ES-I3 (cell line): ENCODE results near the gene HSPE1.
"Not testable (repeated sequence)": the region's sequence is repeated elsewhere in the genome, so short reads cannot be mapped to it uniquely, and the experiment has no call there.

Experiments
- H3K36me3 ChIP-seq: 2 replicates; pipeline ENCODE4 v1.6.1; 2013; ENCODE audit warnings: mild to moderate bottlenecking, low read length, control low read depth, moderate library complexity; ENCODE audit not compliant: insufficient read depth
- H3K4me1 ChIP-seq: 2 replicates; pipeline ENCODE4 v1.6.1; 2013; ENCODE audit warnings: mild to moderate bottlenecking, control low read depth, low read length; ENCODE audit not compliant: insufficient read depth
- H3K9ac ChIP-seq: 2 replicates; pipeline ENCODE4 v1.6.1; 2013; ENCODE audit warnings: low read depth, mild to moderate bottlenecking, low read length, moderate library complexity
- H3K9me3 ChIP-seq: 2 replicates; pipeline ENCODE4 v1.6.1; 2013; ENCODE audit warnings: mild to moderate bottlenecking, low read length, moderate library complexity; ENCODE audit not compliant: control insufficient read depth, insufficient read depth

The HSPE1 gene

GRCh38 chr2:197506658-197507057, 6.5 kb downstream of the HSPE1 start:
- Histone ChIP-seq H3K9ac (no peak overlapping the region), H3K4me1 (peaks cover 5% of the 10 kb centered on the region; the same call in 1 of the 2 replicates), H3K36me3 (peaks cover 7% of the 10 kb centered on the region; the same call in 1 of the 2 replicates), H3K9me3 (no peaks in the 10 kb centered on the region)

GRCh38 chr2:197513915-197514314, 13.7 kb downstream of the HSPE1 start:
- Histone ChIP-seq H3K9ac (no peak overlapping the region), H3K4me1 (no peaks in the 10 kb centered on the region), H3K9me3 (no peaks in the 10 kb centered on the region), H3K36me3 (no peaks in the 10 kb centered on the region)

GRCh38 chr2:197514754-197515153, 14.6 kb downstream of the HSPE1 start:
- no peaks in the 10 kb centered on the region for H3K4me1 ChIP-seq
- H3K36me3 ChIP-seq = no peaks in the 10 kb centered on the region
- H3K9me3 ChIP-seq = no peaks in the 10 kb centered on the region
- H3K9ac ChIP-seq = peak overlapping the region; percentile 94; the same call in 1 of the 2 replicates

- no peaks in the 10 kb centered on the region for H3K4me1 ChIP-seq
- H3K9ac ChIP-seq = peak overlapping the region; percentile 94
- H3K36me3 ChIP-seq = no peaks in the 10 kb centered on the region
- H3K9me3 ChIP-seq = 0 out of 2 replicates have a peak, but pooled peaks cover 1% of the 10 kb centered on the region
These were observed 15.1 kb downstream of the HSPE1 start for GRCh38 chr2:197515315-197515738.

- Histone ChIP-seq H3K36me3 (no peaks in the 10 kb centered on the region), H3K9ac (peak within 1 kb of the TSS; percentile 94), H3K9me3 (0 out of 2 replicates have a peak, but pooled peaks cover 4% of the 10 kb centered on the region), H3K4me1 (no peaks in the 10 kb centered on the region)
These were observed 15.7 kb downstream of the HSPE1 start, which contains the start of gene MOB4 for GRCh38 chr2:197515739-197516392. Gene MOB4 (plus strand): TSS chr2:197516066. CDS start chr2:197516087, 21 bp downstream.

GRCh38 chr2:197516393-197516761, 16.2 kb downstream of the HSPE1 start:
- H3K9me3 ChIP-seq = 0 out of 2 replicates have a peak, but pooled peaks cover 4% of the 10 kb centered on the region
- no peaks in the 10 kb centered on the region for H3K4me1 ChIP-seq
- peak overlapping the region; percentile 94 for H3K9ac ChIP-seq
- H3K36me3 ChIP-seq = no peaks in the 10 kb centered on the region; the same call in 1 of the 2 replicates

- peaks cover 4% of the 10 kb centered on the region; the same call in 1 of the 2 replicates for H3K9me3 ChIP-seq
- H3K36me3 ChIP-seq = no peaks in the 10 kb centered on the region; the same call in 1 of the 2 replicates
- no peaks in the 10 kb centered on the region for H3K4me1 ChIP-seq
- H3K9ac ChIP-seq = peak overlapping the region; percentile 94
These were observed 17.0 kb downstream of the HSPE1 start for GRCh38 chr2:197517150-197517549.

GRCh38 chr2:197538412-197538811, 38.2 kb downstream of the HSPE1 start:
- H3K9me3 ChIP-seq = no peaks in the 10 kb centered on the region
- no peak overlapping the region for H3K9ac ChIP-seq
- H3K36me3 ChIP-seq = no peaks in the 10 kb centered on the region; the same call in none of the 2 replicates
- no peaks in the 10 kb centered on the region for H3K4me1 ChIP-seq

GRCh38 chr2:197539734-197540133, 39.6 kb downstream of the HSPE1 start:
- H3K9ac ChIP-seq = no peak overlapping the region
- H3K36me3 ChIP-seq = peaks cover 1% of the 10 kb centered on the region
- H3K9me3 ChIP-seq = no peaks in the 10 kb centered on the region
- H3K4me1 ChIP-seq = no peaks in the 10 kb centered on the region

- no peaks in the 10 kb centered on the region for H3K4me1 ChIP-seq
- H3K36me3 ChIP-seq = peaks cover 4% of the 10 kb centered on the region
- H3K9ac ChIP-seq = no peak overlapping the region
- H3K9me3 ChIP-seq = no peaks in the 10 kb centered on the region
These were observed 43.0 kb downstream of the HSPE1 start for GRCh38 chr2:197543206-197543605.

GRCh38 chr2:197547163-197547900, 47.2 kb downstream of the HSPE1 start:
- peaks cover 4% of the 10 kb centered on the region for H3K36me3 ChIP-seq

GRCh38 chr2:197548582-197548981, 48.4 kb downstream of the HSPE1 start:
- H3K9me3 ChIP-seq = no peaks in the 10 kb centered on the region
- peaks cover 4% of the 10 kb centered on the region for H3K36me3 ChIP-seq
- H3K4me1 ChIP-seq = no peaks in the 10 kb centered on the region
- no peak overlapping the region for H3K9ac ChIP-seq

More at GRCh38 chr2:197547163-197547900, 47.2 kb downstream of the HSPE1 start:
- Histone ChIP-seq H3K9me3 (no peaks in the 10 kb centered on the region), H3K9ac (no peak overlapping the region), H3K4me1 (no peaks in the 10 kb centered on the region)

- H3K9me3 ChIP-seq, H3K9ac ChIP-seq, H3K36me3 ChIP-seq, H3K4me1 ChIP-seq: not testable (repeated sequence)
These were observed 51.1 kb downstream of the HSPE1 start for GRCh38 chr2:197551260-197551659.
